T-helper 1 cell (primary cell): ENCODE results near the gene CD40.
"Not testable (repeated sequence)": the region's sequence is repeated elsewhere in the genome, so short reads cannot be mapped to it uniquely, and the experiment has no call there.

Experiments
- DNase-seq, 5 donors: peaks; one replicate each; pipeline ENCODE4 v3.0.0-alpha.2; 2012 to 2020

CD40 gene

GRCh38 chr20:46099491-46100287 is 18.4 kb upstream of the CD40 start:
- DNase-seq = no peak

- DNase-seq = not testable (repeated sequence)
Observed at GRCh38 chr20:46100444-46100843, 17.7 kb upstream of the CD40 start.

GRCh38 chr20:46100988-46101387 is 17.1 kb upstream of the CD40 start:
- no peak for DNase-seq

- DNase-seq = no peak
Observed at GRCh38 chr20:46101957-46102356, 16.2 kb upstream of the CD40 start.

GRCh38 chr20:46102940-46103339 is 15.2 kb upstream of the CD40 start:
- no peak for DNase-seq

- DNase-seq = no peak
Observed at GRCh38 chr20:46104262-46104661, 13.9 kb upstream of the CD40 start.

- no peak for DNase-seq
Observed at GRCh38 chr20:46107061-46107460, 11.1 kb upstream of the CD40 start.

- no peak for DNase-seq
Observed at GRCh38 chr20:46108435-46108841, 9.7 kb upstream of the CD40 start.

GRCh38 chr20:46108976-46109375 is 9.1 kb upstream of the CD40 start:
- no peak for DNase-seq

GRCh38 chr20:46111028-46111835 is 6.9 kb upstream of the CD40 start:
- no peak for DNase-seq

GRCh38 chr20:46111836-46112212 is 6.3 kb upstream of the CD40 start:
- DNase-seq = no peak

- DNase-seq = no peak
Observed at GRCh38 chr20:46112430-46113112, 5.5 kb upstream of the CD40 start.

GRCh38 chr20:46113113-46113470 is 5.0 kb upstream of the CD40 start:
- no peak for DNase-seq

- DNase-seq = no peak
Observed at GRCh38 chr20:46114449-46114848, 3.7 kb upstream of the CD40 start.

- no peak for DNase-seq
Observed at GRCh38 chr20:46118481-46119020, 437 bp downstream of the CD40 start.

GRCh38 chr20:46119028-46119546 is 973 bp downstream of the CD40 start:
- no peak for DNase-seq

- no peak for DNase-seq
Observed at GRCh38 chr20:46119547-46119946, 1.4 kb downstream of the CD40 start.

GRCh38 chr20:46120136-46120535 is 2.0 kb downstream of the CD40 start:
- no peak for DNase-seq

- DNase-seq = no peak
Observed at GRCh38 chr20:46121184-46121930, 3.2 kb downstream of the CD40 start.

GRCh38 chr20:46122071-46122470 is 4.0 kb downstream of the CD40 start:
- no peak for DNase-seq

- DNase-seq = no peak
Observed at GRCh38 chr20:46122516-46123481, 4.7 kb downstream of the CD40 start.
